Hematopoietic multipotent progenitor cell treated with erythropoietin and hydrocortisone succinate and interleukin-3 and kit ligand, for 17 days (in vitro differentiated cells): Measurements from ENCODE around the gene PSME3IP1.

Experiments used
- DNase-seq: peaks from one replicate; pipeline ENCODE4 v3.0.0-alpha.2; 2015; ENCODE audit warnings: low spot score

Gene PSME3IP1

GRCh38 chr16:57144027-57144426 is 41.8 kb downstream of the PSME3IP1 start:
- DNase-seq, result no peak

GRCh38 chr16:57143149-57143921 is 42.5 kb downstream of the PSME3IP1 start:
- no peak for DNase-seq

GRCh38 chr16:57141822-57142631 is 43.8 kb downstream of the PSME3IP1 start:
- no peak for DNase-seq

DNA sequence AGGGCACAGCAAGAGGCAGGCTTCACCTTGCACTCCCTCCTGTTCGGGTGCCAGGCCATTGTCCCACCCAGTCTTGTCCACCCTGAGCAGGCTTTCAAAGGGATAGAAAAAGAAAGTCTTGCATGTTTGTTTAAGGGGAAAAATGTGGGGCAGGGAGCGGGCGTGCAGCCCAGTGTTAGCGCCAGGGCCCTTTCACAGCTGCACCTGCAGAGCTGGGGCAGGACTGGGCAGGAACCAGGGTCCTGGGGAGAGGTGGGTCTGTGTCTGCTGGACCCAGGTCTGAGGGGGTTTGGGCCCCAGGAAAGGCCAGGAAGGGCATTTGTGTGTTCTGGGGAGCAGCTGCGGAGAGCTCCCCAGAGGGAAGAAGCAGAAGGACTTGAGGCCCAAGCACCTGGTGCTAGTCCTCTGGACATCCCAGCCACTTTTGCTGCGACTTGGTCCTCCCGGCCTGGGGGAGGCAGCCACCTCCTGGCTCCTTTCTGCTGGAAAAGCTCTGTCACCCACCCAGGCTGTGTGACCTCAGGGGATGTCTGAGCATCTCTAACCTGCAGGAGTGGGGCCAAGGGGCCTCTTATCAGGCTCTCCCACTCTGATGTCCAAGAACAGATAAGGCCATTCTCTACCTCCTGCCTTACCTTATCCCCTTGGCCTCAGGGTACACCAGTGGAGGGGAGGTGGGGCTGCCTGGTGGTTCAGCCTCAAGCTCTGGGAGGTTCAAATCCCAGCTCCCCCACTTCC is 44.7 kb downstream of the PSME3IP1 start:
- no peak for DNase-seq

GRCh38 chr16:57138281-57138935 is 47.4 kb downstream of the PSME3IP1 start:
- DNase-seq, result no peak

DNA sequence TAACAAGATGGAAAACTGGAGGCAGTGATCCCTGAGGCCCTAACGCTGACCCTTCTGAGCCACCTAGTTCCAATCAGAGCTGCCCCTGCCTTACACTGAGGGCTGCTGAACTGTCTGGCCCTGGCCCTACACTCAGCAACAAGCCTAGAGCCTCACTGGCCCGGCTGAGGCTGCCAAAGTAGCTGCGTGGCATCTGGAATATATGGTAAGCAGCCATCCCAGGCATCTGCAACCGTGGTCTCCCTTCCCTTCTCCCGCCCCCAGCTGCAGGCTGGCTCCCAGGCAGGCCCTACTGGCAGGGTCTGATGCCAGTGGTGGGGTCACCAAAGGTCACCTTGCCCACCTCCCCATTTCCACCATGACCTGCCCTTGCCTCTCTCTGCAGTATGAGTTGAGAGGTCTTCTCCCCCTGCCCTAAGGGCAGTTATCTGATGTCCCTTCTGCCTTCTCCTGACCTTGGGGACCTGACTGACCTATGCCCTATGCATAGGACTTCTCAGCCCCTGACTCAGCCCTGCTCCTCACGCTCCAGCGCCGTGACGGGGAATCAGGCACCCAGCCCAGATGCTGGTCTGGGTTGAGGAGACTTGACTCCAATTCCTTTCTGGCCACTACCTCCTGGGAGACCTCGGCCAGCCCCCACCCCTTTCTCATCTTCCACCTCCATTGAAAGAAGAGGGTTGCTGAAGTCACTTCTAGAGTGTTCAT is 48.1 kb downstream of the PSME3IP1 start:
- no peak for DNase-seq

DNA sequence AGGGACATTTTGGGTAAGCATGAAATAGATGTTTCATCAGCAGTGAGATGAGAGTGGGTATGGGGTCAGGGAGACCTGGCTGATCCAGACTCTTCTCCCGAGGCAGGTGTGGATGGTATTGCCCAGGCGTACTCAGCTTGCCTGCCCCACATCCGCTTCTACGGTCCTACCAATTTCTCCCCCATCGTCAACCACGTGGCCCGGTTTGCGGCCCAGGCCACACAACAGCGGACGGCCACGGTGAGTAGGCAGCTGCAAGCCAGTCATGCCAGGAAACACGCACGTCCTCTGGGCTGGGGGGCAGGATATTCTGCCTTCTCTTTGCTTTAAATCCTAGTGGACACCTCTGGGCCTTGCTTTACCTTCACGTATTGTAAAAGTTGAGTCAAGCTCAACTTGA is 48.8 kb downstream of the PSME3IP1 start:
- no peak for DNase-seq

GRCh38 chr16:57134982-57135381 is 50.9 kb downstream of the PSME3IP1 start:
- DNase-seq, result no peak

DNA sequence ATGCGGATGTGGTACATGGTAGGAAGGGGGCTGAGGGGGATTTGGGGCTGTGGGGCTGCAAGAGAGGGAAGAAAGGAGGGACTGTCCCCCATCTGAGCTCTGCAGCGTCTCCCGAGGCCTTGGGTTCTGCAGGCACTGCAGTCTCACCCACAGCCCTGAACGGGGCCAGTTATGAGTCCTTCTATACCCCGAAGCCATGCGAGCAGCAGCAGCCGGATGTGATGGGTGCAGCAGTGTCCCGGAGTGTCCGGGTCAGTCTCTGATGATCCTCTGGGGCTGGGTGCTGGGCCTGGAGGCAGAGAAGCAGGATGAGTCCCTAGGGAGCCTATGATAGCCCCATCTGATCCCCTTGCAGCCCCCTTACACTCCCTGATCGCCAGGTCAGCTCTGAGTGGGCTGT is 52.0 kb downstream of the PSME3IP1 start:
- no peak for DNase-seq

DNA sequence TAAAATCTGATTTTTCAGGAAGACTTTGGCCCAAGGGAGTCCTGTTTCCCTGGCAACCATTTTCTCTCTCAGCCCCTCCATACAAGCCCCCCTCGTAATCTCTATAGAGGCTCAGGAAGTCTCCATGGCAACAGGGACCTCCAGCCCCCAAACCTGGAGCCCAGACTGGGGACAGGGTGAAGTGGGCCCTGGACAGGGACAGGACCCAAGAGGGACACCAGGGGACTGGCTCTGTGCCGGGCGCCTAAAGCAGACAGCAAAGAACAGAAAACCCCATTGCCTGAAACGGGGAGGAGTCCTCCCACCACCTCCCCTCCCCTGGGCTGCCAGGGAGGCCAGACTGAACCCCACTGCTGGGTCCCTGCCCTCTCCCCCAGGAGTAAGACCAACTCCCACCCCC is 52.8 kb downstream of the PSME3IP1 start:
- DNase-seq, result no peak

- DNase-seq, result no peak
These were observed 53.4 kb downstream of the PSME3IP1 start for GRCh38 chr16:57132470-57132869.

GRCh38 chr16:57131351-57131970 is 54.4 kb downstream of the PSME3IP1 start:
- DNase-seq, result no peak

DNA sequence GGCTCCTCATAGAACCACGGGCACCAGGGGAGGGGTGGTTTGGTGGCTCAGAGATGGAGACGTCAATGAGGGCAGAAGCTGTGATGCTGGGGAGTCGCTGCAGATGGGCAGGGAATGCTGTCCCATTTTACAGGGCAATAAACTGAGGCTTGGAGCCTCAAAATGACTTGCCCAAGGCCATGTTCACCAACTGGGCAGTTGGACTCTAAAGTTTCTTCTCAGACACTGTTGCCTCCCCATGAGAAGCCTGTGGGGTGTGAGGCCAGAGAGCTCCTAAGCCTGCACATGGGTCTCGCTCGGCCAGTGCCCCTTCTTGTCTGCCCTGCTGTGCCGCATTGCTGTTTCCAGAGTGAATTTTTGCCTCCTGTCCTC is 54.9 kb downstream of the PSME3IP1 start:
- no peak for DNase-seq

- no peak for DNase-seq
These were observed 57.0 kb downstream of the PSME3IP1 start for GRCh38 chr16:57128771-57129389.

DNA sequence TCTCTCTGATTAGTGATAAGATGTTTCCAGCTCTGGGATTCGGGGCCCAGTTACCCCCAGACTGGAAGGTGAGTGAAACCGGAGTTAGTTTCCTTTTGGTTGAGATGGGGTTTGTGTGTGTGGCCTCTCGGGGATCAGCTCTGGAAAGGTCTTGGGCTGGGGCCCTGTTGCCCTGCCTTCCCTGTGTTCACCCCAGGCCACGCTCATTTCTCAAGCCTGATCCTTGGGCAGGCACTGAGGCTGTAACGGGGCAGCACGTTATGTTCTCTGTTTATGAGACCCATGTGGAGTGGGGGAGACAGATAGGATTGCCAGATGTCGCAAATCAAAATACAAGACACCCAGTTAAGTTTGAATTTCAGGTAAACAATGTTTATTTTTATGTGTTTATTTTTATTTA is 58.0 kb downstream of the PSME3IP1 start:
- DNase-seq, result no peak

- DNase-seq, result no peak
These were observed 58.6 kb downstream of the PSME3IP1 start for GRCh38 chr16:57127037-57127763.

GRCh38 chr16:57126411-57126810 is 59.4 kb downstream of the PSME3IP1 start:
- DNase-seq, result no peak

DNA sequence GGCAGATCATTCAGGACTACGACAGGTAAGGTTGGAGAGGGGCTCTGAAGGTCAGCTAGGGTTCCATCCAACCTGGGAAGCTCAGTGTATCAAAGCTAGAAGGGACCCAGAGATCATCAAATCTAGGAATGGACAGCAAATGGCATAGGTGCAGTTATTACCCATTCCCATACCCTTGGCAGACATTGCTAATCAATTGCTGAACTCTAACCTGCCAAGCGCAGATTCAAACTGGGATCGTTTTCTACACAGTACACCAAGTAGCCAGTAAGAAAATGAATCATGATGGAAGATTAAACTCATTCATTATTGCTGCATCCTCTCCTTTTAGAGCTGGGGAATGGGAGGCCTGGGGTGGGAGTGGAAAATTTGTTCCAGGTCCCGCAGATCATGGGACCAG is 59.9 kb downstream of the PSME3IP1 start:
- DNase-seq, result no peak

GRCh38 chr16:57125376-57125775 is 60.5 kb downstream of the PSME3IP1 start:
- no peak for DNase-seq
